Measurements from ENCODE around the gene TRERF1. TPM values are rescaled to one million over a fixed set of nuclear protein-coding genes. Genes with fewer than 3 reads are reported as not detected.

Gene TRERF1
- total and polyA plus RNA-seq, 2 of the 8 experiments (the other 6 are each of a cell fraction or from before 2014, with no cell fraction given): 10.8 to 21.5 TPM

DNA sequence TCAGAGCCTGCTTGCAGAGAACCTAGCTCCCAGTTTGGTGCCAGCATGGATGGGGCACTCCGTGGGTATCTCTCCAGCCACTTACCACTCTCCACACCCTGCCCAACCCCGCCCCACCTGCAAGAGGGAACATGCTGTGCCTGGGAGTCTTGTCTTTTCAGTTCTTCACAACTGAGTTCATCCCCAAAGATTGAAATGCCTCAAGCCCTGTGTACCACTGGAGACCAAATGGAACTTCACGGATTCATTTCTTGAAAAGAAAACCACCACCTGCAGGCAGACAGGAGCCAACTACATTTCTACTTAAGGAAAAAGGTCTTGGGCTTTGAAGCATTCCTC, 50.1 kb downstream of the TRERF1 start:
- H4K8ac ChIP-seq (ENCODE audit: extremely low read depth, insufficient read depth, low read length): no peak overlapping the region
- no peaks in the 10 kb centered on the region for H3K36me3 ChIP-seq (ENCODE audit: control insufficient read depth in 2 of 4, insufficient read depth in 4 of 4, low read length in 3 of 4)
- H3K9me3 ChIP-seq (ENCODE audit: insufficient read depth in 2 of 2, low read depth in 1 of 2, low read length in 1 of 2): no peaks in the 10 kb centered on the region
- 100% methylated on average over 3 of the region's 3 CpGs; no CpG with 5 or more reads in 1 of the 2 experiments for WGBS, 2 experiments (ENCODE audit: extremely low coverage in 1 of 2, insufficient coverage in 1 of 2, insufficient read length in 1 of 2, insufficient replicate concordance in 2 of 2, low coverage in 1 of 2, low lambda C conversion rate in 2 of 2, missing lambda C conversion rate in 1 of 2)
- H3K4me1 ChIP-seq (replicated peaks in 1 of 4; ENCODE audit: control insufficient read depth in 3 of 4, insufficient read depth in 4 of 4, low read length in 3 of 4): peaks cover 4 to 20% (median 14%) of the 10 kb centered on the region in 4 experiments; a peak in 6 of 7 replicates
- H3K79me1 ChIP-seq (ENCODE audit: low read depth, low read length): peaks cover 38% of the 10 kb centered on the region
- no peak overlapping the region for H3K9ac ChIP-seq (replicated peaks in 1 of 4; ENCODE audit: extremely low read depth in 1 of 4, low read depth in 3 of 4, low read length in 3 of 4)
- TF ChIP-seq CHD2 (IDR thresholded peaks at IDR 0.05; ENCODE audit: low read length) (no peak), PHF8 (conservative IDR thresholded peaks at IDR 0.05; ENCODE audit: low read depth, low read length) (no peak), SRF (IDR thresholded peaks at IDR 0.05; ENCODE audit: low read depth, low read length) (no peak), ATF3 (IDR thresholded peaks at IDR 0.05; ENCODE audit: insufficient read depth, low read depth, low read length) (no peak)
- H3K79me2 ChIP-seq (ENCODE audit: control insufficient read depth in 1 of 2, insufficient read depth in 2 of 2, low read length in 2 of 2): peaks cover 9 to 89% of the 10 kb centered on the region in 2 experiments
- H3K23me2 ChIP-seq (ENCODE audit: low read depth, low read length): no peaks in the 10 kb centered on the region
- no peak overlapping the region for H3K4me2 ChIP-seq (ENCODE audit: insufficient read depth in 1 of 2, low read depth in 2 of 2, low read length in 2 of 2)
- H3K14ac ChIP-seq (ENCODE audit: insufficient read length): no peak overlapping the region
- peaks cover 21 to 26% of the 10 kb centered on the region in 2 experiments for H4K20me1 ChIP-seq (replicated peaks in 1 of 2; ENCODE audit: control insufficient read depth in 1 of 2, insufficient read depth in 2 of 2, low read length in 2 of 2)
- no peak overlapping the region for H2BK15ac ChIP-seq (ENCODE audit: low read length)
- no peaks in the 10 kb centered on the region for H3K27me3 ChIP-seq (replicated peaks in 1 of 4; ENCODE audit: control insufficient read depth in 3 of 4, extremely low read depth in 1 of 4, insufficient read depth in 3 of 4, low read length in 3 of 4)
- no peak overlapping the region for H4K5ac ChIP-seq (ENCODE audit: insufficient read length, low read depth, low read length)
- H2BK12ac ChIP-seq (ENCODE audit: low read depth, low read length): no peak overlapping the region
- CTCF ChIA-PET (ENCODE audit: partially characterized antibody): no interaction called here
- H2BK5ac ChIP-seq (ENCODE audit: low read depth, low read length): no peak overlapping the region
- no peak overlapping the region for H2AFZ ChIP-seq (ENCODE audit: low read length)
- H3K4ac ChIP-seq (replicated peaks; ENCODE audit: insufficient read length, low read depth, low read length): no peak overlapping the region
- H3K27ac ChIP-seq (ENCODE audit: low read depth, low read length): no peak overlapping the region
- no peak overlapping the region for H3K4me3 ChIP-seq (ENCODE audit: extremely low read depth in 1 of 4, insufficient read depth in 2 of 4, low read depth in 3 of 4, low read length in 4 of 4)
- H3K56ac ChIP-seq (replicated peaks; ENCODE audit: insufficient read length, low read depth, low read length): no peak overlapping the region
- H2AK5ac ChIP-seq (ENCODE audit: low read depth, low read length): no peak overlapping the region
- no peak overlapping the region for H2BK120ac ChIP-seq (replicated peaks; ENCODE audit: low read depth, low read length)
- no peak overlapping the region for H4K91ac ChIP-seq (replicated peaks; ENCODE audit: insufficient read length, low read length)
- DNase-seq (ENCODE audit: low read depth in 1 of 2, low spot score in 2 of 2): no peak
- POLR2A ChIA-PET (ENCODE audit: partially characterized antibody): no interaction called here
- no peak overlapping the region for H3K23ac ChIP-seq (ENCODE audit: insufficient read length)
- H2BK20ac ChIP-seq (ENCODE audit: low read length): no peak overlapping the region
- no peak overlapping the region for H3K18ac ChIP-seq (ENCODE audit: extremely low read depth, low read length)
- no peak for FAIRE-seq

Measured in H1 (cell line).